Testis (tissue), 2 donors: ENCODE results near the gene SEPTIN5.

ENCODE experiments used
- CTCF ChIP-seq, 3 experiments: fragments of 450-650 bp in 2 of 3; fragments of 200-600 bp in 1 of 3; sonication (generic) in 1 of 3; IDR thresholded peaks; one replicate each; pipeline ENCODE4 v1.5.1; 2016 to 2019; ENCODE audit warnings: antibody characterized with exemption in 3 of 3, mild to moderate bottlenecking in 2 of 3, moderate library complexity in 1 of 3
- POLR2A ChIP-seq: fragments of 450-650 bp; IDR thresholded peaks from one replicate; pipeline ENCODE4 v1.6.1; 2017; ENCODE audit warnings: antibody characterized with exemption, mild to moderate bottlenecking, moderate library complexity

GRCh38 chr22:19749876-19750275 lies 35.6 kb downstream of the SEPTIN5 start:
- TF ChIP-seq POLR2A (no peak), CTCF (IDR thresholded peaks at IDR 0.05) (no peak)
